GM23248 (cell line): ENCODE results near the gene KCTD8.

Source experiments
- EZH2 ChIP-seq: fragments of 200-600 bp; sonication (generic); IDR thresholded peaks from 2 replicates; pipeline ENCODE4 v1.6.1; 2018; ENCODE audit warnings: antibody characterized with exemption, mild to moderate bottlenecking; ENCODE audit not compliant: insufficient read depth, poor library complexity, severe bottlenecking
- EZH2phosphoT487 ChIP-seq: fragments of 200-600 bp; sonication (generic); IDR thresholded peaks from 2 replicates; pipeline ENCODE4 v1.6.1; 2018; ENCODE audit warnings: antibody characterized with exemption, moderate library complexity, mild to moderate bottlenecking, low read depth; ENCODE audit not compliant: insufficient read depth

DNA sequence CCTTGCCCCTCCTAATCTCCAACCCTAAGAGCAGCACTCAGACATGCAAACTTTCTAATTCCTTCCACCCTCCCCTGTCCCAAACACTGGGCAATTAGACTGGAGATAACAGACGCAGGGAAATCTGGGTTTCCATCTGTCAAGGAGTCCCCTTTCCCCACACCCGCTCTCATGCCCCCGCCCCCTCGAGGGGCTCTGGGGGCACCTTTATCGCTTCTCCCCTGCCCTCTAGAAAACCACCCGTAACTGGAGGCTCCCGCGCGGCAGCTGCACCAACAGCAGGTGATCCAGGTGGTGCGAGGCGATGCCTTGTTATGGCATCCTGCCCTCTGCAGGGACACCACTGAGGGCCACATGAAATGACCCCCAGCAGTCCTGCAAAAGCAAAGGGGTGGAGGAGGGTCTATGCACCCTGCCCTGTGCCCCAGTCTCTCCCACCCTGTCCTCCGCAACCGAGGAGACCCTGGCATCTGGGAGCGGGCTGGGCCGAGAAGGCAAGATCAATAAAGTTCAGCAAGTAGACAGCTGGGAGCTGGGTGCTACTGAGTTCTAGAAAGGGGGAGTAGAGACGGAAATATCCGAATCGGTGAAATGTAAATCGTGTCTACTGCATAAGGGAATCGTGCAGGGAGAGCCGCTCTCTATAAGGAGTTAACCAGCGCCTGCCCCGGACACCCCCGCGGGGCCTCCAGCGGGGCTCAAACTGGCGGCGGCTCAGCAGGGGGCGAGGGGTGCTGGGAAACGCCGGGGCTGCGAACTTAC, 1.6 kb downstream of the KCTD8 start:
- no peak for TF ChIP-seq EZH2
- no peak for TF ChIP-seq EZH2phosphoT487
